ENCODE results near the gene ADAM23.

- TF ChIP-seq EP300 (IDR thresholded peaks at IDR 0.05) (no peak), POLR2A (IDR thresholded peaks at IDR 0.05) (no peak)
Measured at GRCh38 chr2:206573793-206574192, 130.5 kb downstream of the ADAM23 start.

Data from ovary (tissue), 1 donor.